ENCODE data around the gene ETAA1.

The ETAA1 gene

GRCh38 chr2:67397143-67397986 is at the start of gene ETAA1:
ETAA1 (plus strand) TSS chr2:67397333; CDS start chr2:67397449, 116 bp downstream.
- no peaks in the 10 kb centered on the region for H3K9me3 Mint-ChIP-seq
- peak within 1 kb of the TSS; percentile 97 for H3K4me3 Mint-ChIP-seq
- H3K27me3 Mint-ChIP-seq = no peaks in the 10 kb centered on the region
- peaks cover 4% of the 10 kb centered on the region for H3K36me3 Mint-ChIP-seq
- peak within 1 kb of the TSS; percentile 99 for H3K27ac Mint-ChIP-seq
- peaks cover 16% of the 10 kb centered on the region for H3K4me1 Mint-ChIP-seq

GRCh38 chr2:67366832-67367412 is 30.2 kb upstream of the ETAA1 start:
- Mint-ChIP-seq H3K27me3 (peaks cover 21% of the 10 kb centered on the region), H3K4me3 (no peak overlapping the region), H3K4me1 (no peaks in the 10 kb centered on the region), H3K27ac (no peak overlapping the region), H3K36me3 (no peaks in the 10 kb centered on the region), H3K9me3 (peaks cover 5% of the 10 kb centered on the region)

- Mint-ChIP-seq H3K27me3 (peaks cover 4% of the 10 kb centered on the region), H3K4me1 (peaks cover 4% of the 10 kb centered on the region), H3K36me3 (peaks cover 4% of the 10 kb centered on the region), H3K4me3 (no peak overlapping the region), H3K9me3 (peaks cover 10% of the 10 kb centered on the region), H3K27ac (no peak overlapping the region)
Observed at GRCh38 chr2:67374481-67374880, 22.7 kb upstream of the ETAA1 start.

- H3K9me3 Mint-ChIP-seq = peaks cover 10% of the 10 kb centered on the region
- peaks cover 4% of the 10 kb centered on the region for H3K4me1 Mint-ChIP-seq
- H3K36me3 Mint-ChIP-seq = peaks cover 4% of the 10 kb centered on the region
- H3K4me3 Mint-ChIP-seq = no peak overlapping the region
- no peak overlapping the region for H3K27ac Mint-ChIP-seq
- H3K27me3 Mint-ChIP-seq = peaks cover 4% of the 10 kb centered on the region
Observed at GRCh38 chr2:67374949-67375348, 22.2 kb upstream of the ETAA1 start.

GRCh38 chr2:67378555-67378954 is 18.6 kb upstream of the ETAA1 start:
- no peak overlapping the region for H3K27ac Mint-ChIP-seq
- peaks cover 3% of the 10 kb centered on the region for H3K27me3 Mint-ChIP-seq
- no peak overlapping the region for H3K4me3 Mint-ChIP-seq
- H3K4me1 Mint-ChIP-seq = peaks cover 4% of the 10 kb centered on the region
- peaks cover 4% of the 10 kb centered on the region for H3K36me3 Mint-ChIP-seq
- peaks cover 5% of the 10 kb centered on the region for H3K9me3 Mint-ChIP-seq

GRCh38 chr2:67379048-67379447 is 18.1 kb upstream of the ETAA1 start:
- H3K27ac Mint-ChIP-seq = no peak overlapping the region
- peaks cover 5% of the 10 kb centered on the region for H3K9me3 Mint-ChIP-seq
- H3K4me1 Mint-ChIP-seq = peaks cover 4% of the 10 kb centered on the region
- no peak overlapping the region for H3K4me3 Mint-ChIP-seq
- H3K36me3 Mint-ChIP-seq = peaks cover 4% of the 10 kb centered on the region
- peaks cover 3% of the 10 kb centered on the region for H3K27me3 Mint-ChIP-seq

- no peaks in the 10 kb centered on the region for H3K27me3 Mint-ChIP-seq
- H3K4me1 Mint-ChIP-seq = no peaks in the 10 kb centered on the region
- H3K27ac Mint-ChIP-seq = no peak overlapping the region
- H3K4me3 Mint-ChIP-seq = no peak overlapping the region
- no peaks in the 10 kb centered on the region for H3K9me3 Mint-ChIP-seq
- peaks cover 2% of the 10 kb centered on the region for H3K36me3 Mint-ChIP-seq
Observed at GRCh38 chr2:67384123-67384822, 12.9 kb upstream of the ETAA1 start.

- Mint-ChIP-seq H3K27me3 (no peaks in the 10 kb centered on the region), H3K27ac (no peak overlapping the region), H3K4me3 (no peak overlapping the region), H3K4me1 (no peaks in the 10 kb centered on the region), H3K9me3 (no peaks in the 10 kb centered on the region), H3K36me3 (peaks cover 2% of the 10 kb centered on the region)
Observed at GRCh38 chr2:67388680-67389079, 8.5 kb upstream of the ETAA1 start.

GRCh38 chr2:67389286-67389685 is 7.8 kb upstream of the ETAA1 start:
- Mint-ChIP-seq H3K4me3 (no peak overlapping the region), H3K27ac (no peak overlapping the region), H3K4me1 (no peaks in the 10 kb centered on the region), H3K27me3 (no peaks in the 10 kb centered on the region), H3K36me3 (peaks cover 2% of the 10 kb centered on the region), H3K9me3 (no peaks in the 10 kb centered on the region)

- Mint-ChIP-seq H3K4me1 (no peaks in the 10 kb centered on the region), H3K36me3 (peaks cover 2% of the 10 kb centered on the region), H3K9me3 (no peaks in the 10 kb centered on the region), H3K4me3 (no peak overlapping the region), H3K27ac (no peak overlapping the region), H3K27me3 (no peaks in the 10 kb centered on the region)
Observed at GRCh38 chr2:67389788-67390187, 7.3 kb upstream of the ETAA1 start.

GRCh38 chr2:67393237-67393636 is 3.9 kb upstream of the ETAA1 start:
- no peaks in the 10 kb centered on the region for H3K9me3 Mint-ChIP-seq
- H3K36me3 Mint-ChIP-seq = no peaks in the 10 kb centered on the region
- no peak overlapping the region for H3K4me3 Mint-ChIP-seq
- no peak overlapping the region for H3K27ac Mint-ChIP-seq
- peaks cover 9% of the 10 kb centered on the region for H3K4me1 Mint-ChIP-seq
- H3K27me3 Mint-ChIP-seq = no peaks in the 10 kb centered on the region

GRCh38 chr2:67394734-67395133 is 2.4 kb upstream of the ETAA1 start:
- Mint-ChIP-seq H3K4me1 (peaks cover 12% of the 10 kb centered on the region), H3K27me3 (no peaks in the 10 kb centered on the region), H3K36me3 (no peaks in the 10 kb centered on the region), H3K9me3 (no peaks in the 10 kb centered on the region), H3K27ac (no peak overlapping the region), H3K4me3 (no peak overlapping the region)

GRCh38 chr2:67399144-67399543 is 2.0 kb downstream of the ETAA1 start:
- Mint-ChIP-seq H3K27me3 (no peaks in the 10 kb centered on the region), H3K36me3 (peaks cover 8% of the 10 kb centered on the region), H3K4me3 (peak overlapping the region; percentile 7), H3K27ac (no peak overlapping the region), H3K9me3 (no peaks in the 10 kb centered on the region), H3K4me1 (peaks cover 20% of the 10 kb centered on the region)

GRCh38 chr2:67399831-67400489 is 2.8 kb downstream of the ETAA1 start:
- Mint-ChIP-seq H3K27ac (no peak overlapping the region), H3K27me3 (no peaks in the 10 kb centered on the region), H3K9me3 (no peaks in the 10 kb centered on the region), H3K4me1 (peaks cover 28% of the 10 kb centered on the region), H3K4me3 (no peak overlapping the region), H3K36me3 (peaks cover 15% of the 10 kb centered on the region)

- H3K36me3 Mint-ChIP-seq = peaks cover 18% of the 10 kb centered on the region
- peaks cover 33% of the 10 kb centered on the region for H3K4me1 Mint-ChIP-seq
- H3K9me3 Mint-ChIP-seq = no peaks in the 10 kb centered on the region
- H3K27me3 Mint-ChIP-seq = no peaks in the 10 kb centered on the region
- H3K27ac Mint-ChIP-seq = no peak overlapping the region
- H3K4me3 Mint-ChIP-seq = no peak overlapping the region
Observed at GRCh38 chr2:67400560-67401485, 3.7 kb downstream of the ETAA1 start.

Measured in activated naive CD4-positive, alpha-beta T cell treated with anti-CD3 and anti-CD28 coated beads, Interleukin-2, amount 50 U/mL, for 24 hours (primary cell).